Kidney (tissue), 14 donors: ENCODE results near the gene RBM47. TPM values are rescaled to one million over a fixed set of nuclear protein-coding genes. Genes with fewer than 3 reads are reported as not detected.

ENCODE experiments used
- DNase-seq, 5 donors: peaks; one replicate each; pipeline ENCODE4 v3.0.0-alpha.2; 2013 to 2020
- FAIRE-seq: peaks from 2 replicates; lab custom pipeline; 2012; peaks lifted over from hg19 to GRCh38; lab: Jason Lieb, UNC
- H3K27ac ChIP-seq, 2 donors: one replicate each; pipeline ENCODE4 v1.7.0; 2013; ENCODE audit warnings: low read depth in 2 of 2, low read length in 2 of 2, inconsistent platforms in 1 of 2
- H3K27me3 ChIP-seq: one replicate; pipeline ENCODE4 v1.7.1; 2013; ENCODE audit warnings: low read length, inconsistent platforms; ENCODE audit not compliant: control insufficient read depth, insufficient read depth
- H3K36me3 ChIP-seq, 3 donors: one replicate each; pipeline versions ENCODE4 v1.7.0 to v1.7.1; 2013; ENCODE audit warnings: low read length in 3 of 3, control low read depth in 1 of 3, inconsistent platforms in 1 of 3; ENCODE audit not compliant: insufficient read depth in 3 of 3, control insufficient read depth in 2 of 3
- H3K4me1 ChIP-seq, 3 donors: one replicate each; pipeline versions ENCODE4 v1.7.0 to v1.7.1; 2013; ENCODE audit warnings: low read length in 3 of 3, inconsistent platforms in 1 of 3, low read depth in 1 of 3; ENCODE audit not compliant: control insufficient read depth in 2 of 3, insufficient read depth in 2 of 3
- H3K4me3 ChIP-seq, 3 donors: one replicate each; pipeline versions ENCODE4 v1.7.0 to v1.8.1; 2013; ENCODE audit warnings: low read length in 3 of 3, control low read depth in 1 of 3, inconsistent platforms in 1 of 3
- H3K9ac ChIP-seq, 3 donors: one replicate each; pipeline versions ENCODE4 v1.7.0 to v1.7.1; 2013; ENCODE audit warnings: low read length in 3 of 3, control low read depth in 1 of 3, inconsistent platforms in 1 of 3
- H3K9me3 ChIP-seq, 3 donors: one replicate each; pipeline versions ENCODE4 v1.7.0 to v1.7.1; 2013; ENCODE audit warnings: low read length in 3 of 3, control low read depth in 1 of 3, inconsistent platforms in 1 of 3; ENCODE audit not compliant: control insufficient read depth in 2 of 3, insufficient read depth in 1 of 3
- intact Hi-C: fragments of 100-400 bp; cut with DNase I; formaldehyde crosslinking; loops from one replicate; pipeline ENCODE4 v1.11.1; 2022
- polyA plus RNA-seq: library from polyadenylated mRNA; stranded (reverse); fragments of 350-450 nt; fragmentation: Illumina TruSeq; extraction: RNeasy Lipid Tissue Mini Kit (QIAGEN cat#74804); gene quantifications from one replicate; pipeline ENCODE4 v1.2.3, GENCODE V29; 2014; ENCODE audit warnings: low read depth, low replicate concordance; ENCODE audit not compliant: insufficient read depth
- total RNA-seq: library from RNA; stranded (reverse); fragmentation: NEBNext Ultra II Directional; extraction: Animal tissue kit (Norgen Biotek cat#: 25700); gene quantifications from one replicate; pipeline ENCODE4 v1.2.1, GENCODE V29; 2021
- TF ChIP-seq, protein P1 (sequence below): IDR thresholded peaks from 3 replicates; pipeline ENCODE4 v1.5.1; 2012; ENCODE audit warnings: mild to moderate bottlenecking, moderate library complexity, borderline replicate concordance; ENCODE audit not compliant: insufficient read depth; ENCODE audit errors: extremely low read depth
- donor health status: control.
- donor health status: control.
- donor health status: control.
- donor health status: control.
- donor health status: control.
- donor health status: DM: yes; HTN: yes; CAD: no.
- donor health status: Normal renal cell carcinoma (clear cell type).

Gene RBM47
- total and polyA plus RNA-seq, 2 donors from 2014 or later, result 61.5 to 124 TPM

GRCh38 chr4:40623707-40624106, 6.0 kb downstream of the RBM47 start:
- no peak for FAIRE-seq
- intact Hi-C loops, result no loop called here

GRCh38 chr4:40622913-40623312, 6.8 kb downstream of the RBM47 start:
- Histone ChIP-seq H3K27me3 (no peaks in the 10 kb centered on the region), H3K27ac (no peak overlapping the region), H3K9me3 (no peaks in the 10 kb centered on the region), H3K36me3 (no peaks in the 10 kb centered on the region), H3K4me1 (peaks cover 0 to 7% (median 2%) of the 10 kb centered on the region in 3 donors), H3K4me3 (no peak overlapping the region), H3K9ac (no peak overlapping the region)
- TF ChIP-seq, protein P1, sequence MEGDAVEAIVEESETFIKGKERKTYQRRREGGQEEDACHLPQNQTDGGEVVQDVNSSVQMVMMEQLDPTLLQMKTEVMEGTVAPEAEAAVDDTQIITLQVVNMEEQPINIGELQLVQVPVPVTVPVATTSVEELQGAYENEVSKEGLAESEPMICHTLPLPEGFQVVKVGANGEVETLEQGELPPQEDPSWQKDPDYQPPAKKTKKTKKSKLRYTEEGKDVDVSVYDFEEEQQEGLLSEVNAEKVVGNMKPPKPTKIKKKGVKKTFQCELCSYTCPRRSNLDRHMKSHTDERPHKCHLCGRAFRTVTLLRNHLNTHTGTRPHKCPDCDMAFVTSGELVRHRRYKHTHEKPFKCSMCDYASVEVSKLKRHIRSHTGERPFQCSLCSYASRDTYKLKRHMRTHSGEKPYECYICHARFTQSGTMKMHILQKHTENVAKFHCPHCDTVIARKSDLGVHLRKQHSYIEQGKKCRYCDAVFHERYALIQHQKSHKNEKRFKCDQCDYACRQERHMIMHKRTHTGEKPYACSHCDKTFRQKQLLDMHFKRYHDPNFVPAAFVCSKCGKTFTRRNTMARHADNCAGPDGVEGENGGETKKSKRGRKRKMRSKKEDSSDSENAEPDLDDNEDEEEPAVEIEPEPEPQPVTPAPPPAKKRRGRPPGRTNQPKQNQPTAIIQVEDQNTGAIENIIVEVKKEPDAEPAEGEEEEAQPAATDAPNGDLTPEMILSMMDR, result no peak
- intact Hi-C loops, result no loop called here
- FAIRE-seq, result no peak
- DNase-seq, result peak in 1 of 5 donors; percentile 13

More at GRCh38 chr4:40623707-40624106, 6.0 kb downstream of the RBM47 start:
- H3K4me1 ChIP-seq, result peaks cover 0 to 7% (median 2%) of the 10 kb centered on the region in 3 donors
- no peaks in the 10 kb centered on the region for H3K36me3 ChIP-seq
- no peak for DNase-seq
- no peak overlapping the region for H3K4me3 ChIP-seq
- H3K27ac ChIP-seq, result no peak overlapping the region
- H3K27me3 ChIP-seq, result no peaks in the 10 kb centered on the region
- TF ChIP-seq, protein P1, result no peak
- H3K9me3 ChIP-seq, result no peaks in the 10 kb centered on the region
- no peak overlapping the region for H3K9ac ChIP-seq

GRCh38 chr4:40621592-40622512, 7.8 kb downstream of the RBM47 start:
- no peaks in the 10 kb centered on the region for H3K36me3 ChIP-seq
- H3K9ac ChIP-seq, result no peak overlapping the region
- FAIRE-seq (no peak), DNase-seq (peak in 2 of 5 donors; percentile 9 to 81)
- H3K4me1 ChIP-seq, result peaks cover 0 to 7% (median 2%) of the 10 kb centered on the region in 3 donors
- no peak overlapping the region for H3K4me3 ChIP-seq
- intact Hi-C loops, result no loop called here
- no peaks in the 10 kb centered on the region for H3K9me3 ChIP-seq
- no peaks in the 10 kb centered on the region for H3K27me3 ChIP-seq
- no peak overlapping the region for H3K27ac ChIP-seq
- TF ChIP-seq, protein P1, result no peak
